OCI-LY3 (cell line): ENCODE data around the gene MRPL4.
"Not testable (repeated sequence)": the region's sequence is repeated elsewhere in the genome, so short reads cannot be mapped to it uniquely, and the experiment has no call there.

Source experiments
- CTCF ChIP-seq: fragments of 200-600, 300-600 bp; sonication (generic); IDR thresholded peaks from 2 replicates; pipeline ENCODE4 v1.5.1; 2014; ENCODE audit warnings: antibody characterized with exemption, low read length, low read depth
- EZH2phosphoT487 ChIP-seq: fragments of 200-600 bp; shearing (Covaris generic); IDR thresholded peaks from 2 replicates; pipeline ENCODE4 v1.6.1; 2018; ENCODE audit warnings: antibody characterized with exemption, mixed run types, low read depth

GRCh38 chr19:10282043-10282442, 30.0 kb downstream of the MRPL4 start:
- not testable (repeated sequence) for TF ChIP-seq CTCF, EZH2phosphoT487
